Activated T-helper 2 cell treated with anti-CD3 and anti-CD28 coated beads, Interferon-gamma antibody, Interleukin-2, Interleukin-4, amounts not matched to agents 10 μg/mL and 5 μg/mL and 100 μg/mL, durations not matched to agents 14 hours and 24 hours and 36 hours (primary cell): Measurements from ENCODE around the gene RAB3C. TPM values are rescaled to one million over a fixed set of nuclear protein-coding genes. Genes with fewer than 3 reads are reported as not detected.
"Not testable (repeated sequence)": the region's sequence is repeated elsewhere in the genome, so short reads cannot be mapped to it uniquely, and the experiment has no call there.

Experiments
- DNase-seq: peaks from one replicate; pipeline ENCODE4 v3.0.0; 2021; ENCODE audit warnings: low spot score
- H3K27ac Mint-ChIP-seq: one replicate; pipeline ENCODE4 v1.8.0; 2021; ENCODE audit warnings: mixed read lengths
- H3K27me3 Mint-ChIP-seq: one replicate; pipeline ENCODE4 v1.8.0; 2021; ENCODE audit warnings: low read depth, mixed read lengths
- H3K36me3 Mint-ChIP-seq: one replicate; pipeline ENCODE4 v1.8.0; 2021; ENCODE audit warnings: low read depth, mixed read lengths
- H3K4me1 Mint-ChIP-seq: one replicate; pipeline ENCODE4 v1.8.0; 2021; ENCODE audit warnings: low read depth, mixed read lengths
- H3K4me3 Mint-ChIP-seq: one replicate; pipeline ENCODE4 v1.8.0; 2021; ENCODE audit warnings: low read depth, mild to moderate bottlenecking, moderate library complexity, mixed read lengths
- H3K9me3 Mint-ChIP-seq: one replicate; pipeline ENCODE4 v1.8.0; 2021; ENCODE audit warnings: mixed read lengths
- intact Hi-C: fragments of 100-400 bp; cut with micrococcal nuclease; formaldehyde crosslinking; loops from one replicate; pipeline ENCODE4 v1.15.1; 2023
- total RNA-seq: library from RNA; stranded (reverse); gene quantifications from 2 replicates; pipeline ENCODE4 v1.2.3, GENCODE V29; 2022

RAB3C gene
- total RNA-seq, 1 donor from 2014 or later = not detected

- intact Hi-C loops = no loop called here
- H3K27me3 Mint-ChIP-seq = no peaks in the 10 kb centered on the region
- no peak for DNase-seq
- no peak overlapping the region for H3K4me3 Mint-ChIP-seq
- no peaks in the 10 kb centered on the region for H3K9me3 Mint-ChIP-seq
- no peaks in the 10 kb centered on the region for H3K36me3 Mint-ChIP-seq
- H3K27ac Mint-ChIP-seq = no peak overlapping the region
- H3K4me1 Mint-ChIP-seq = no peaks in the 10 kb centered on the region
Measured at GRCh38 chr5:58670582-58670981, 87.7 kb downstream of the RAB3C start.

DNA sequence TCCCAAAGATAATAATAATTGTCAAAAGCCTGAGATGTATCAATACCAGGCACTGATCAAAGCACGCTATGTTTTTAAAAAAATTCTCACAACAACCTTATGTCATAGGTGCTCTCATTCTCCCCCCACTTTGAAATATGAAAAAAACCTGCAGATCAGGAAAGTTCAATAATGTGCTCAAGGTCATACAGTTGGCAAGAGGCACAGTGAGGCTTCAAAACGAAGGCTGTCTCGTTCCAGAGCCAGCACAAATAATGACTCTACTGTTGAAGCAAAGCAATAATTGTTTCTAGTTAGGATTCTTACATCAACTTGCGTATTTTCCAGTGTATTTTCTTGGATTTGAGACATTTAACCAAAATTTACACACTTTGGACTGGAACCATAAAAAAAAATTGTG is 88.3 kb downstream of the RAB3C start:
- Mint-ChIP-seq H3K9me3 (no peaks in the 10 kb centered on the region), H3K4me1 (no peaks in the 10 kb centered on the region), H3K36me3 (no peaks in the 10 kb centered on the region), H3K27me3 (no peaks in the 10 kb centered on the region), H3K27ac (no peak overlapping the region), H3K4me3 (no peak overlapping the region)
- no peak for DNase-seq
- intact Hi-C loops = no loop called here

DNA sequence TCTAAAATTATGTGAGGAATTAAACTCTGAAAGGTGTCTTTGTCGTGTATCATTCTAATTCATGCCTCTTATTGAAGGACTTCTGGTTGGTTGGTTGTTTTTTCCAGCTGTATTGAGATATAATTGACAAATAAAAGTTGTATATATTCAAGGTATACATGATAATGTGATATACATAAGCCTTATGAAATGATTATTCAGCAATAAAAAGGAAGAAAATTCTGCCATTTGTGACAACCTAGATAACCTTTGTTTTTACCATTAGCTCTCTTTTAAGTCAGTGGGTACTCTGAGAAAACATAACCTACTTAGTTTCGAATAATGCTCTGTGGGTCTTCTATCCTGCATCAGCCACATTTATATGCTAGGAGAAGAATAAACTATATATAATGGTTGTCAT is 89.6 kb downstream of the RAB3C start:
- H3K4me3 Mint-ChIP-seq = no peak overlapping the region
- no peaks in the 10 kb centered on the region for H3K36me3 Mint-ChIP-seq
- H3K4me1 Mint-ChIP-seq = no peaks in the 10 kb centered on the region
- H3K27me3 Mint-ChIP-seq = no peaks in the 10 kb centered on the region
- no peak for DNase-seq
- intact Hi-C loops = no loop called here
- no peak overlapping the region for H3K27ac Mint-ChIP-seq
- no peaks in the 10 kb centered on the region for H3K9me3 Mint-ChIP-seq

DNA sequence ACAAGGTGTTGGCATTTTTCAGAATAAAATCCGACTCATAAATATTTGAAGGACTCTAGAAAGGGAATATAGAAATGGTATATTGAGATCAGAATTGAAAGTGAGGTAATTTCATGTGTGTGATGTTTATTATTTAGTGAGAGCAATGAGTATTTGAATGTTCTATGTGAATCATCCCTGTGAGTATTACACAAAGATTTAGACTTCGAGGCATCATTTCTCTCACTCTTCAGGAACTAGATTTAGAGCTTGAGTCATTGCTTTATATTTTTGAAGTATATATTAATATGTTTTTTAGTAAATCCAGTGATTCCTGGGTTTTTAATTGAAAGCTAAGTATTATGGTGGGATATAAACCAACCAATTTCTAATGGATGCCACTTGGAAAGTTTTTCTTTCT is 91.2 kb downstream of the RAB3C start:
- Mint-ChIP-seq H3K27ac (no peak overlapping the region), H3K4me1 (no peaks in the 10 kb centered on the region), H3K4me3 (no peak overlapping the region), H3K9me3 (no peaks in the 10 kb centered on the region), H3K27me3 (no peaks in the 10 kb centered on the region), H3K36me3 (no peaks in the 10 kb centered on the region)
- intact Hi-C loops = no loop called here
- no peak for DNase-seq

DNA sequence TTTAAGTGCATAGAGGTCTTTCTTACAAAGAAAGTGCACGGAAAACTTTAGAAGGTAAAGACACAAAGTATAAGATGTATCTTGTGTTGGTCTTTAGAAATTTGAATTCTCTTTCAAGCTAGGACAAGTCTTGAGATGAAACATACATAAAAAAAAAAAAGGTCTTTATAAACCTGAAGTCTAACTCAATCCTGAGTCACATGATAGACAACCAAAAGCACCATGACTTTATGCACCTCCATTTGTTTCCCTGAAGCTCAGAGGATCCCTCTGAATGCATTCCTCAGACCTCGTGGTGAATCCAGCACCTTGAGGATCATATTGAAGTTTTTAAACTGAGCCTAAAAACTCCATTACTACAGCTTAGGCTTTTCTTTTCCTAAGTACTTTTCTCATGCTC is 91.8 kb downstream of the RAB3C start:
- H3K9me3 Mint-ChIP-seq = no peaks in the 10 kb centered on the region
- no peaks in the 10 kb centered on the region for H3K36me3 Mint-ChIP-seq
- H3K27ac Mint-ChIP-seq = no peak overlapping the region
- no peak for DNase-seq
- H3K27me3 Mint-ChIP-seq = no peaks in the 10 kb centered on the region
- intact Hi-C loops = no loop called here
- H3K4me1 Mint-ChIP-seq = no peaks in the 10 kb centered on the region
- H3K4me3 Mint-ChIP-seq = no peak overlapping the region

DNA sequence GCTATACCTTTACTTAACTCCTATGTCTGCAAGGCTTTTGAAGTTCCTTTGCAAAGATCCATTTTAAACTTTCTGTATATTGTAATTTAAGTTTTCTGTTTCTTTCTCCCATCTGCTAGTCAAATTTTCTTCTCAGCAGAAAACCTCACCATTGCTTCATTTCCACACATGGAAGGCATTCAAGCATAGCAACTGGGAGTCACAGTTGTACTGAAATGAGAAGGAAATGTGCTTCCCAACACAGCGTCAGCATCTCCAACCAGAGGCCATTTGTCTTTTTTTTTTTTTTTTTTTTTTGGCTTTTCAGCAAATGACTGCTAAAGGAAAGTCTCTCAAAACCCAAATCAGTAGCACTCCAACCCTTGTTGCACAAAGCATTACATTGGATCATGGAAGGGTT is 92.5 kb downstream of the RAB3C start:
- no peaks in the 10 kb centered on the region for H3K36me3 Mint-ChIP-seq
- no peak for DNase-seq
- intact Hi-C loops = no loop called here
- no peaks in the 10 kb centered on the region for H3K9me3 Mint-ChIP-seq
- no peak overlapping the region for H3K4me3 Mint-ChIP-seq
- no peaks in the 10 kb centered on the region for H3K4me1 Mint-ChIP-seq
- no peaks in the 10 kb centered on the region for H3K27me3 Mint-ChIP-seq
- H3K27ac Mint-ChIP-seq = no peak overlapping the region

- intact Hi-C loops = no loop called here
- no peak overlapping the region for H3K4me3 Mint-ChIP-seq
- H3K27me3 Mint-ChIP-seq = no peaks in the 10 kb centered on the region
- no peaks in the 10 kb centered on the region for H3K4me1 Mint-ChIP-seq
- DNase-seq = no peak
- H3K36me3 Mint-ChIP-seq = no peaks in the 10 kb centered on the region
- no peaks in the 10 kb centered on the region for H3K9me3 Mint-ChIP-seq
- no peak overlapping the region for H3K27ac Mint-ChIP-seq
Measured at GRCh38 chr5:58677650-58678049, 94.8 kb downstream of the RAB3C start.

DNA sequence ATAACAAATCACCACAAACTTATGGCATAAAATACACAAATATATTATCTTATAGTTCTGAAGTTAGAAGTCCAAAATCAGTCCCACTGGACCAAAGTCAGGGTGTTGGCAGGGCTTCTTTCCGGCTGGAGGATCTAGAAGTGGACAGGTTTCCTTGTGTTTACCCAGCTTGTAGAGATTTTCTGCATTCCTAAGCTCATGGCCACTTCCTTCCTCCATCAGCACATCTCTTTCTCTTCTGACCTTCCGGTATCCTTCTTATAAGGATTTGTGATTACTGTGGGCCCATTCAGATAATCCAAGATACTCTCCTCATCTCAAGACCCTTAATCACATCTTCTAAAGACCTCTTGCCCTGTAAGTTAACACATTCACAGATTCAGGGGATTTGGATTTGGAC is 97.6 kb downstream of the RAB3C start:
- H3K4me3 Mint-ChIP-seq = no peak overlapping the region

DNA sequence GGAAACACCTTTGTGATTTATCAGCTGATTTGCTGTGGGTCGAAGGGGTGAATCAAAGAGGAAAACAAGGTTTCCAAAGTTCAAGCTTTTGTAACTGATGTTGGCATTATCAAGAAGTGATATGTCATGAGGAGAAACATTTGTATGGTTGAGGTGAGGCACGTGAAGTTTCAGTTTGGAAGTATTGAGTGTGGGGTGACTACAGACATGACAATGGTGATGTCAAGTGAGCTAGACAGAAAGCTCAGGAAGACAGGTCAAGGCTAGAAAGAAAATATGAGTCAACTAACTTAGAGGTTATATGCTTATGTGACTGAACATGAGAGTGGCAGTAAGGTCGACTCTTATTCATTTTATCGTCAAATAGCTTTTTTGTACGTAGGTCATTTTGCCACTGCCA is 99.1 kb downstream of the RAB3C start:
- no peaks in the 10 kb centered on the region for H3K4me1 Mint-ChIP-seq
- H3K9me3 Mint-ChIP-seq = no peaks in the 10 kb centered on the region
- H3K27ac Mint-ChIP-seq = no peak overlapping the region
- intact Hi-C loops = no loop called here
- no peak overlapping the region for H3K4me3 Mint-ChIP-seq
- no peaks in the 10 kb centered on the region for H3K36me3 Mint-ChIP-seq
- no peak for DNase-seq
- no peaks in the 10 kb centered on the region for H3K27me3 Mint-ChIP-seq

More for the DNA sequence above, 97.6 kb downstream of the RAB3C start:
- H3K27ac Mint-ChIP-seq = no peak overlapping the region
- no peaks in the 10 kb centered on the region for H3K4me1 Mint-ChIP-seq
- no peak for DNase-seq
- H3K27me3 Mint-ChIP-seq = no peaks in the 10 kb centered on the region
- no peaks in the 10 kb centered on the region for H3K9me3 Mint-ChIP-seq
- intact Hi-C loops = no loop called here
- H3K36me3 Mint-ChIP-seq = no peaks in the 10 kb centered on the region

GRCh38 chr5:58683567-58683966 is 100.7 kb downstream of the RAB3C start:
- H3K27me3 Mint-ChIP-seq = no peaks in the 10 kb centered on the region
- H3K27ac Mint-ChIP-seq = no peak overlapping the region
- no peak overlapping the region for H3K4me3 Mint-ChIP-seq
- H3K36me3 Mint-ChIP-seq = no peaks in the 10 kb centered on the region
- H3K9me3 Mint-ChIP-seq = no peaks in the 10 kb centered on the region
- DNase-seq = no peak
- H3K4me1 Mint-ChIP-seq = no peaks in the 10 kb centered on the region
- intact Hi-C loops = no loop called here

GRCh38 chr5:58687079-58687478 is 104.2 kb downstream of the RAB3C start:
- DNase-seq = no peak
- H3K4me3 Mint-ChIP-seq = no peak overlapping the region
- H3K9me3 Mint-ChIP-seq = no peaks in the 10 kb centered on the region
- H3K4me1 Mint-ChIP-seq = no peaks in the 10 kb centered on the region
- no peaks in the 10 kb centered on the region for H3K36me3 Mint-ChIP-seq
- H3K27me3 Mint-ChIP-seq = no peaks in the 10 kb centered on the region
- no peak overlapping the region for H3K27ac Mint-ChIP-seq
- intact Hi-C loops = no loop called here

- Mint-ChIP-seq H3K36me3 (no peaks in the 10 kb centered on the region), H3K27me3 (no peaks in the 10 kb centered on the region), H3K27ac (no peak overlapping the region), H3K4me3 (no peak overlapping the region), H3K9me3 (no peaks in the 10 kb centered on the region), H3K4me1 (no peaks in the 10 kb centered on the region)
- intact Hi-C loops = no loop called here
- no peak for DNase-seq
Measured at GRCh38 chr5:58687595-58687994, 104.7 kb downstream of the RAB3C start.

DNA sequence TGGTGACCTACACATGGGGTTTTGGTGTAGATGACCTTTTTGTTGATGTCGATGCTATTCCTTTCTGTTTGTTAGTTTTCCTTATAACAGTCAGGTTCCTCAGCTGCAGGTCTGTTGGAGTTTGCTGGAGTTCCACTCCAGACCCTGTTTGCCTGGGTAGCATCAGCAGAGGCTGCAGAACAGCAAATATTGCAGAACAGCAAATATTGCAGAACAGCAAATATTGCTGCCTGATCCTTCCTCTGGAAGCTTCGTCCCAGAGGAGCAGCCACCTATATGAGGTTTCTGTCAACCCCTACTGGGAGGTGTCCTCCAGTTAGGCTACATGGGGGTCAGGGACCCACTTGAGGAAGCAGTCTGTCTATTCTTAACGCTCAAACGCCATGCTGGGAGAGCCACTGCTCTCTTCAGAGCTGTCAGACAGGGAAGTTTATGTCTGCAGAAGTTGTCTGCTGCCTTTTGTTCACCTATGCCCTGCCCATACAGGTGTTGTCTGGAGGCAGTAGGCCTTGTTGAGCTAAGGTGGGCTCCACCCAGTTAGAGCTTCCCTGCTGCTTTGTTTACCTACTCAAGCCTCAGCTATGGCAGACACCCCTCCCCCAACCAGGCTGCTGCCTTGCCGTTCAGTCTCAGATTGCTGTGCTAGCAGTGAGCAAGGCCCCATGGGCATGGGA is 116.3 kb downstream of the RAB3C start:
- DNase-seq, H3K4me1 Mint-ChIP-seq, H3K36me3 Mint-ChIP-seq, H3K27ac Mint-ChIP-seq, intact Hi-C loops, H3K27me3 Mint-ChIP-seq, H3K4me3 Mint-ChIP-seq: not testable (repeated sequence)
- H3K9me3 Mint-ChIP-seq = peaks cover 17% of the 10 kb centered on the region

DNA sequence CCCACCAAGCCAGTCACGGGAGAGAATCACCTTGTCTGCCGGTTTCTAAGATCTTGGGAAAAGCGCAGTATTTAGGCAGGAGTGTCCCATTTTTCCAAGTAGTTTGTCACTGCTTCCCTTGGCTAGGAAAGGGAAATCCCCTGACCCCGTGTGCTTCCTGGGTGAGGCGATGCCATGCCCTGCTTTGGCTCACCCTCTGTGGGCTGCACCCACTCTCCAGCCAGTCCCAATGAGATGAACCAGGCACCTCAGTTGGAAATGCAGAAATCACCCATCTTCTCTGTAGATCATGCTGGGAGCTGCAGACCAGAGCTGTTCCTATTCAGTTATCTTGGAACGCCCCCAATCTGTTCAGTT is 116.9 kb downstream of the RAB3C start:
- H3K9me3 Mint-ChIP-seq = peaks cover 17% of the 10 kb centered on the region
- intact Hi-C loops = no loop called here
- no peaks in the 10 kb centered on the region for H3K27me3 Mint-ChIP-seq
- no peak for DNase-seq
- no peaks in the 10 kb centered on the region for H3K36me3 Mint-ChIP-seq
- H3K4me1 Mint-ChIP-seq = no peaks in the 10 kb centered on the region
- H3K27ac Mint-ChIP-seq = no peak overlapping the region
- H3K4me3 Mint-ChIP-seq = no peak overlapping the region
